ENCODE measurements around the gene EZR.

EZR gene

GRCh38 chr6:158725704-158726103 is 93.5 kb downstream of the EZR start:
- no peak for DNase-seq (ENCODE audit: low read depth)

- no peak for DNase-seq (ENCODE audit: low read depth)
These were observed 96.9 kb downstream of the EZR start for GRCh38 chr6:158722176-158722729.

GRCh38 chr6:158718461-158719046 is 100.6 kb downstream of the EZR start:
- no peak for DNase-seq (ENCODE audit: low read depth)

- DNase-seq (ENCODE audit: low read depth), result no peak
These were observed 101.5 kb downstream of the EZR start for GRCh38 chr6:158717341-158718330.
